Occipital lobe (tissue), 2 donors: ENCODE results near the gene BARHL1. TPM values are rescaled to one million over a fixed set of nuclear protein-coding genes. Genes with fewer than 3 reads are reported as not detected.
A peak's percentile ranks its signal among the peaks of the same experiment; 100 is the strongest.
"Not testable (repeated sequence)": the region's sequence is repeated elsewhere in the genome, so short reads cannot be mapped to it uniquely, and the experiment has no call there.

Experiments
- DNase-seq: peaks from one replicate; lab custom pipeline; 2025; lab: John Stamatoyannopoulos, UW
- total RNA-seq: library from RNA; depleted of rRNA; stranded (reverse); fragments of >200 nt; gene quantifications from one replicate; pipeline ENCODE4 v1.2.3, GENCODE V29; 2014

Gene BARHL1
- total RNA-seq, 1 donor from 2014 or later: not detected

- DNase-seq: no peak
These were observed 25.7 kb upstream of the BARHL1 start for GRCh38 chr9:132556714-132557113.

GRCh38 chr9:132557159-132557558 is 25.2 kb upstream of the BARHL1 start:
- no peak for DNase-seq

GRCh38 chr9:132559711-132560110 is 22.7 kb upstream of the BARHL1 start:
- no peak for DNase-seq

- no peak for DNase-seq
These were observed 21.7 kb upstream of the BARHL1 start for GRCh38 chr9:132560616-132561202.

- DNase-seq: no peak
These were observed 20.2 kb upstream of the BARHL1 start for GRCh38 chr9:132562306-132562573.

GRCh38 chr9:132564526-132564925 is 17.9 kb upstream of the BARHL1 start:
- DNase-seq: no peak

- DNase-seq: not testable (repeated sequence)
These were observed 13.6 kb upstream of the BARHL1 start for GRCh38 chr9:132568787-132569186.

GRCh38 chr9:132571806-132572600 is 10.4 kb upstream of the BARHL1 start:
- no peak for DNase-seq

- no peak for DNase-seq
These were observed 9.5 kb upstream of the BARHL1 start for GRCh38 chr9:132572921-132573320.

GRCh38 chr9:132575005-132575609 is 7.3 kb upstream of the BARHL1 start:
- peak; percentile 13 for DNase-seq

- no peak for DNase-seq
These were observed 6.6 kb upstream of the BARHL1 start for GRCh38 chr9:132575811-132576210.

- no peak for DNase-seq
These were observed 5.3 kb upstream of the BARHL1 start for GRCh38 chr9:132577119-132577518.

GRCh38 chr9:132578367-132578932 is 4.0 kb upstream of the BARHL1 start:
- DNase-seq: no peak

GRCh38 chr9:132579427-132579798 is 3.0 kb upstream of the BARHL1 start:
- DNase-seq: no peak

GRCh38 chr9:132582786-132583583 is 579 bp downstream of the BARHL1 start:
- no peak for DNase-seq

- no peak for DNase-seq
These were observed 1.3 kb downstream of the BARHL1 start for GRCh38 chr9:132583584-132584304.

- no peak for DNase-seq
These were observed 2.5 kb downstream of the BARHL1 start for GRCh38 chr9:132584601-132585560.

- no peak for DNase-seq
These were observed 3.8 kb downstream of the BARHL1 start for GRCh38 chr9:132585954-132586829.
